Caco-2 (cell line): Measurements from ENCODE around the gene ATXN3L. TPM values are rescaled to one million over a fixed set of nuclear protein-coding genes. Genes with fewer than 3 reads are reported as not detected.

Experiments
- BruUV-seq: library from RNA; stranded (reverse); fragments of 400-500 nt; replicated peaks from 2 replicates; lab custom pipeline; 2021; lab: Mats Ljungman, UMichigan
- CTCF ChIA-PET: fragments of 300-600 bp; sonication (Branson Sonifier 250); formaldehyde crosslinking; loops from one replicate; lab custom pipeline; 2022; ENCODE audit warnings: antibody characterized with exemption; lab: Charles Lee
- POLR2A ChIA-PET: fragments of 300-600 bp; sonication (Branson Sonifier 250); formaldehyde crosslinking; loops from one replicate; lab custom pipeline; 2022; ENCODE audit warnings: antibody characterized with exemption; lab: Charles Lee
- DNase-seq, 2 experiments: peaks; one replicate each; pipeline versions ENCODE4 v3.0.0 to v3.0.0-alpha.2; 2020 to 2022
- H3K27me3 ChIP-seq: replicated peaks from 2 replicates; pipeline ENCODE4 v1.6.0; 2011; ENCODE audit warnings: low read length; ENCODE audit not compliant: control insufficient read depth, insufficient read depth
- H3K36me3 ChIP-seq: 2 replicates; pipeline ENCODE4 v1.5.1; 2011; ENCODE audit warnings: low read length; ENCODE audit not compliant: control insufficient read depth, insufficient read depth
- H3K4me1 ChIP-seq: fragments of 250-450 bp; sonication (Bioruptor Pico); 2 replicates; pipeline ENCODE4 v1.5.1; 2020; ENCODE audit warnings: mild to moderate bottlenecking
- H3K4me3 ChIP-seq: 2 replicates; pipeline ENCODE4 v1.5.1; 2011; ENCODE audit warnings: low read depth, mild to moderate bottlenecking, control low read depth, low read length
- H3K9me3 ChIP-seq: fragments of 250-450 bp; sonication (Bioruptor Pico); 2 replicates; pipeline ENCODE4 v1.5.1; 2020; ENCODE audit warnings: mild to moderate bottlenecking, moderate library complexity
- H3K27ac Mint-ChIP-seq: one replicate; pipeline ENCODE4 v1.8.0; 2022; ENCODE audit warnings: mixed read lengths; ENCODE audit not compliant: unreplicated experiment
- H3K27me3 Mint-ChIP-seq: one replicate; pipeline ENCODE4 v1.8.0; 2022; ENCODE audit warnings: mixed read lengths; ENCODE audit not compliant: insufficient read depth, unreplicated experiment
- H3K36me3 Mint-ChIP-seq: one replicate; pipeline ENCODE4 v1.8.0; 2022; ENCODE audit warnings: mild to moderate bottlenecking, mixed read lengths; ENCODE audit not compliant: insufficient read depth, unreplicated experiment
- H3K4me1 Mint-ChIP-seq: one replicate; pipeline ENCODE4 v1.8.0; 2022; ENCODE audit warnings: low read depth, mixed read lengths; ENCODE audit not compliant: unreplicated experiment
- H3K4me3 Mint-ChIP-seq: one replicate; pipeline ENCODE4 v1.8.0; 2022; ENCODE audit warnings: mild to moderate bottlenecking, moderate library complexity, mixed read lengths; ENCODE audit not compliant: unreplicated experiment
- H3K9me3 Mint-ChIP-seq: one replicate; pipeline ENCODE4 v1.8.0; 2022; ENCODE audit warnings: mixed read lengths; ENCODE audit not compliant: unreplicated experiment
- CTCF ChIP-seq, 2 experiments: fragments of 200-600 bp in 1 of 2; IDR thresholded peaks; 1 replicate in 1 of 2; 2 replicates in 1 of 2; pipeline versions ENCODE4 v1.5.1 to v1.8.0; 2011 to 2022; ENCODE audit warnings: antibody characterized with exemption in 1 of 2, control low read depth in 1 of 2, inconsistent platforms in 1 of 2, low read depth in 1 of 2, low read length in 1 of 2, mild to moderate bottlenecking in 1 of 2, moderate library complexity in 1 of 2; ENCODE audit not compliant: insufficient read depth in 1 of 2, severe bottlenecking in 1 of 2, unreplicated experiment in 1 of 2
- intact Hi-C: fragments of 100-400 bp; cut with micrococcal nuclease; formaldehyde crosslinking; loops from one replicate; pipeline ENCODE4 v1.10.0; 2022; ENCODE audit not compliant: unreplicated experiment
- total RNA-seq: library from RNA; stranded (reverse); gene quantifications from 2 replicates; pipeline ENCODE4 v1.2.3, GENCODE V29; 2022

ATXN3L gene
- total RNA-seq, 1 experiment from 2014 or later = not detected

- DNase-seq = no peak
- H3K9me3 Mint-ChIP-seq = peaks cover 8% of the 10 kb centered on the region
Observed at GRCh38 chrX:13323241-13323640, 3.4 kb upstream of the ATXN3L start.

GRCh38 chrX:13317366-13317765, 2.5 kb downstream of the ATXN3L start:
- no peak overlapping the region for H3K4me3 ChIP-seq
- no peaks in the 10 kb centered on the region for H3K36me3 Mint-ChIP-seq
- no peak for DNase-seq
- intact Hi-C loops = no loop called here
- H3K27ac Mint-ChIP-seq = no peak overlapping the region
- POLR2A ChIA-PET = no interaction called here
- BruUV-seq = no TSS peak
- no peaks in the 10 kb centered on the region for H3K27me3 ChIP-seq
- TF ChIP-seq CTCF (IDR thresholded peaks at IDR 0.05; ENCODE audit: insufficient read depth in 1 of 2, low read depth in 1 of 2, low read length in 1 of 2, severe bottlenecking in 1 of 2, unreplicated experiment in 1 of 2) = no peak
- no peaks in the 10 kb centered on the region for H3K27me3 Mint-ChIP-seq
- peaks cover 8% of the 10 kb centered on the region for H3K9me3 Mint-ChIP-seq
- H3K4me3 Mint-ChIP-seq = no peak overlapping the region
- H3K4me1 ChIP-seq = no peaks in the 10 kb centered on the region
- H3K36me3 ChIP-seq = no peaks in the 10 kb centered on the region
- CTCF ChIA-PET = no interaction called here
- H3K4me1 Mint-ChIP-seq = no peaks in the 10 kb centered on the region
- H3K9me3 ChIP-seq = no peaks in the 10 kb centered on the region

More at GRCh38 chrX:13323241-13323640, 3.4 kb upstream of the ATXN3L start:
- Histone ChIP-seq H3K9me3 (no peaks in the 10 kb centered on the region), H3K36me3 (no peaks in the 10 kb centered on the region), H3K4me1 (peaks cover 3% of the 10 kb centered on the region; the same call in 1 of the 2 replicates), H3K27me3 (no peaks in the 10 kb centered on the region), H3K4me3 (no peak overlapping the region)
- H3K36me3 Mint-ChIP-seq = no peaks in the 10 kb centered on the region
- no peak for TF ChIP-seq CTCF (IDR thresholded peaks at IDR 0.05; ENCODE audit: insufficient read depth in 1 of 2, low read depth in 1 of 2, low read length in 1 of 2, severe bottlenecking in 1 of 2, unreplicated experiment in 1 of 2)
- H3K27me3 Mint-ChIP-seq = no peaks in the 10 kb centered on the region
- H3K4me1 Mint-ChIP-seq = no peaks in the 10 kb centered on the region
- no peak overlapping the region for H3K27ac Mint-ChIP-seq
- ChIA-PET CTCF (no interaction called here), POLR2A (no interaction called here)
- BruUV-seq = no TSS peak
- intact Hi-C loops = no loop called here
- H3K4me3 Mint-ChIP-seq = no peak overlapping the region

- no peaks in the 10 kb centered on the region for H3K27me3 ChIP-seq
- intact Hi-C loops = no loop called here
- ChIA-PET CTCF (no interaction called here), POLR2A (no interaction called here)
- TF ChIP-seq CTCF (IDR thresholded peaks at IDR 0.05; ENCODE audit: insufficient read depth in 1 of 2, low read depth in 1 of 2, low read length in 1 of 2, severe bottlenecking in 1 of 2, unreplicated experiment in 1 of 2) = no peak
- H3K36me3 Mint-ChIP-seq = peaks cover 5% of the 10 kb centered on the region
- no peak overlapping the region for H3K4me3 Mint-ChIP-seq
- no peak overlapping the region for H3K27ac Mint-ChIP-seq
- H3K27me3 Mint-ChIP-seq = no peaks in the 10 kb centered on the region
- H3K36me3 ChIP-seq = no peaks in the 10 kb centered on the region
- no peak overlapping the region for H3K4me3 ChIP-seq
- H3K4me1 ChIP-seq = no peaks in the 10 kb centered on the region
- no peaks in the 10 kb centered on the region for H3K4me1 Mint-ChIP-seq
- no TSS peak for BruUV-seq
- no peak for DNase-seq
- no peaks in the 10 kb centered on the region for H3K9me3 ChIP-seq
- no peaks in the 10 kb centered on the region for H3K9me3 Mint-ChIP-seq
Observed at GRCh38 chrX:13311560-13311959, 8.3 kb downstream of the ATXN3L start.
